SU-DHL-6 (cell line): ENCODE results near the gene SLC4A2.

ENCODE experiments used
- H2AFZ ChIP-seq: fragments of 200-600 bp; sonication (generic); 2 replicates; pipeline ENCODE4 v1.6.1; 2014; ENCODE audit warnings: low read depth, mild to moderate bottlenecking, moderate library complexity, mixed read lengths, antibody characterized with exemption, low read length; ENCODE audit not compliant: severe bottlenecking
- H3F3A ChIP-seq: fragments of 200-600 bp; shearing (Covaris generic); 2 replicates; pipeline ENCODE4 v1.6.0; 2016; ENCODE audit warnings: antibody characterized with exemption, mild to moderate bottlenecking; ENCODE audit not compliant: insufficient read depth
- H3K27ac ChIP-seq: fragments of 200-600 bp; sonication (generic); 2 replicates; pipeline ENCODE4 v1.5.1; 2016; ENCODE audit warnings: low read depth, mild to moderate bottlenecking, low read length, moderate library complexity, mixed read lengths
- H3K27me3 ChIP-seq: fragments of 200-600 bp; sonication (generic), shearing (Covaris generic); 2 replicates; pipeline ENCODE4 v1.6.0; 2014; ENCODE audit warnings: mild to moderate bottlenecking, low read length
- H3K36me3 ChIP-seq: fragments of 200-600 bp; sonication (generic); 2 replicates; pipeline ENCODE4 v1.6.1; 2014; ENCODE audit warnings: mild to moderate bottlenecking, low read length, mixed read lengths
- H3K4me2 ChIP-seq: fragments of 300-600, 200-600 bp; shearing (Covaris generic), sonication (generic); 2 replicates; pipeline ENCODE4 v1.6.0; 2014; ENCODE audit warnings: low read length, low read depth, mild to moderate bottlenecking; ENCODE audit not compliant: poor library complexity, severe bottlenecking
- H3K4me3 ChIP-seq: fragments of 200-600 bp; sonication (generic); 2 replicates; pipeline ENCODE4 v1.5.1; 2014; ENCODE audit warnings: antibody characterized with exemption, low read length, mild to moderate bottlenecking, mixed read lengths; ENCODE audit not compliant: insufficient read depth, poor library complexity, severe bottlenecking
- H3K79me2 ChIP-seq: fragments of 200-600 bp; sonication (generic); 2 replicates; pipeline ENCODE4 v1.6.1; 2014; ENCODE audit warnings: mild to moderate bottlenecking, low read length, moderate library complexity; ENCODE audit not compliant: insufficient read depth
- H3K9ac ChIP-seq: fragments of 200-600 bp; sonication (generic); 2 replicates; pipeline ENCODE4 v1.7.0; 2014; ENCODE audit warnings: mild to moderate bottlenecking, low read length
- H3K9me2 ChIP-seq: fragments of 200-600 bp; sonication (generic); replicated peaks from 2 replicates; pipeline ENCODE4 v1.6.1; 2014; ENCODE audit warnings: low read length; ENCODE audit not compliant: insufficient read depth
- H3K9me3 ChIP-seq: fragments of 200-600 bp; sonication (generic); 2 replicates; pipeline ENCODE4 v1.6.1; 2014; ENCODE audit warnings: low read length, mixed read lengths; ENCODE audit not compliant: insufficient read depth
- H4K20me1 ChIP-seq: fragments of 200-600 bp; sonication (generic); 2 replicates; pipeline ENCODE4 v1.6.1; 2014; ENCODE audit warnings: low read depth, mild to moderate bottlenecking, antibody characterized with exemption, low read length, moderate library complexity, mixed read lengths
- CTCF ChIP-seq: fragments of 200-600 bp; sonication (generic); IDR thresholded peaks from one replicate; pipeline ENCODE4 v1.5.1; 2017; ENCODE audit warnings: antibody characterized with exemption, mild to moderate bottlenecking, low read length, moderate library complexity; ENCODE audit not compliant: insufficient read depth, poor library complexity, severe bottlenecking
- EZH2phosphoT487 ChIP-seq: fragments of 200-600 bp; sonication (generic), shearing (Covaris generic); conservative IDR thresholded peaks from 2 replicates; pipeline ENCODE4 v1.6.1; 2018; ENCODE audit warnings: mild to moderate bottlenecking, antibody characterized with exemption, low read length, moderate library complexity, mixed read lengths

SLC4A2 gene

GRCh38 chr7:151057506-151057988, 1.8 kb upstream of the SLC4A2 start, which contains the start of gene CDK5:
Gene CDK5, minus strand, starts transcription at chr7:151057897. Its CDS starts 49 bp downstream, at chr7:151057848.
- Histone ChIP-seq H4K20me1 (no peaks in the 10 kb centered on the region), H3K9me3 (no peaks in the 10 kb centered on the region), H3K27me3 (no peaks in the 10 kb centered on the region), H3K36me3 (no peaks in the 10 kb centered on the region), H3K4me3 (peak within 1 kb of the TSS; percentile 86), H2AFZ (peak within 1 kb of the TSS; percentile 81), H3K4me2 (peak within 1 kb of the TSS; percentile 84), H3K9ac (peak within 1 kb of the TSS; percentile 77), H3K79me2 (peaks cover 25% of the 10 kb centered on the region), H3K9me2 (no peaks in the 10 kb centered on the region), H3K27ac (peak within 1 kb of the TSS; percentile 82), H3F3A (peaks cover 8% of the 10 kb centered on the region)
- TF ChIP-seq EZH2phosphoT487, result no peak
- TF ChIP-seq CTCF, result no peak

GRCh38 chr7:151057989-151058780, 1.2 kb upstream of the SLC4A2 start:
- Histone ChIP-seq H3K9me3 (no peaks in the 10 kb centered on the region), H3K27ac (peak overlapping the region; percentile 82), H3K79me2 (peaks cover 27% of the 10 kb centered on the region), H3K36me3 (no peaks in the 10 kb centered on the region), H3K9me2 (no peaks in the 10 kb centered on the region), H2AFZ (peak overlapping the region; percentile 35), H3K9ac (peak overlapping the region; percentile 77), H3F3A (peaks cover 8% of the 10 kb centered on the region), H3K4me3 (peak overlapping the region; percentile 86), H4K20me1 (no peaks in the 10 kb centered on the region), H3K27me3 (no peaks in the 10 kb centered on the region), H3K4me2 (peak overlapping the region; percentile 84)
- TF ChIP-seq EZH2phosphoT487 (no peak), CTCF (no peak)

- peaks cover 27% of the 10 kb centered on the region for H3K79me2 ChIP-seq
- H3K27ac ChIP-seq, result peak overlapping the region; percentile 82
- H3K4me3 ChIP-seq, result peak overlapping the region; percentile 86
- peak overlapping the region; percentile 35 for H2AFZ ChIP-seq
- no peaks in the 10 kb centered on the region for H3K9me2 ChIP-seq
- TF ChIP-seq CTCF, result no peak
- no peak for TF ChIP-seq EZH2phosphoT487
- no peaks in the 10 kb centered on the region for H3K9me3 ChIP-seq
- peaks cover 8% of the 10 kb centered on the region for H3F3A ChIP-seq
- no peaks in the 10 kb centered on the region for H3K27me3 ChIP-seq
- peak overlapping the region; percentile 77 for H3K9ac ChIP-seq
- no peaks in the 10 kb centered on the region for H4K20me1 ChIP-seq
- peak overlapping the region; percentile 84 for H3K4me2 ChIP-seq
- H3K36me3 ChIP-seq, result no peaks in the 10 kb centered on the region
Measured at GRCh38 chr7:151058781-151059366, 515 bp upstream of the SLC4A2 start.
